Subcutaneous abdominal adipose tissue (tissue), 5 donors: ENCODE data around the gene MYOZ3.

ENCODE experiments used
- H3K27ac ChIP-seq: one replicate; pipeline ENCODE4 v1.7.0; 2013; ENCODE audit warnings: low read depth, mild to moderate bottlenecking, inconsistent platforms, low read length, moderate library complexity
- H3K27me3 ChIP-seq, 5 donors: one replicate each; pipeline ENCODE4 v1.7.0; 2013; ENCODE audit warnings: low read length in 5 of 5, inconsistent platforms in 1 of 5; ENCODE audit not compliant: control insufficient read depth in 5 of 5, insufficient read depth in 4 of 5
- H3K36me3 ChIP-seq, 5 donors: one replicate each; pipeline ENCODE4 v1.7.0; 2013; ENCODE audit warnings: low read length in 5 of 5; ENCODE audit not compliant: control insufficient read depth in 5 of 5, insufficient read depth in 5 of 5
- H3K4me1 ChIP-seq, 5 donors: one replicate each; pipeline ENCODE4 v1.7.0; 2013; ENCODE audit warnings: low read length in 5 of 5, mild to moderate bottlenecking in 3 of 5, moderate library complexity in 1 of 5; ENCODE audit not compliant: control insufficient read depth in 5 of 5, insufficient read depth in 5 of 5
- H3K4me3 ChIP-seq, 5 donors: one replicate each; pipeline ENCODE4 v1.7.0; 2013; ENCODE audit warnings: low read length in 5 of 5, low read depth in 1 of 5
- H3K9ac ChIP-seq, 5 donors: one replicate each; pipeline ENCODE4 v1.7.0; 2013; ENCODE audit warnings: low read length in 5 of 5, mild to moderate bottlenecking in 4 of 5, moderate library complexity in 3 of 5
- H3K9me3 ChIP-seq, 5 donors: one replicate each; pipeline ENCODE4 v1.7.0; 2013; ENCODE audit warnings: low read length in 5 of 5; ENCODE audit not compliant: control insufficient read depth in 5 of 5
- donor health status: healthy.
- donor health status: healthy.
- donor health status: healthy.
- donor health status: healthy.
- donor health status: healthy.

MYOZ3 gene

GRCh38 chr5:150618588-150619281 lies 42.3 kb upstream of the MYOZ3 start:
- no peak overlapping the region for H3K4me3 ChIP-seq
- H3K36me3 ChIP-seq, result no peaks in the 10 kb centered on the region
- H3K27ac ChIP-seq, result peak overlapping the region; percentile 45
- H3K4me1 ChIP-seq, result peaks cover 23 to 89% (median 60%) of the 10 kb centered on the region in 5 donors
- no peaks in the 10 kb centered on the region for H3K27me3 ChIP-seq
- H3K9ac ChIP-seq, result no peak overlapping the region
- H3K9me3 ChIP-seq, result no peaks in the 10 kb centered on the region

- Histone ChIP-seq H3K9ac (no peak overlapping the region), H3K9me3 (no peaks in the 10 kb centered on the region), H3K27ac (peak overlapping the region; percentile 50), H3K4me3 (no peak overlapping the region), H3K27me3 (no peaks in the 10 kb centered on the region), H3K36me3 (no peaks in the 10 kb centered on the region), H3K4me1 (peaks cover 18 to 87% (median 58%) of the 10 kb centered on the region in 5 donors)
These were observed 41.5 kb upstream of the MYOZ3 start for GRCh38 chr5:150619359-150620230.

- Histone ChIP-seq H3K9ac (no peak overlapping the region), H3K36me3 (no peaks in the 10 kb centered on the region), H3K27me3 (no peaks in the 10 kb centered on the region), H3K4me1 (peaks cover 6 to 85% (median 57%) of the 10 kb centered on the region in 5 donors), H3K27ac (peak overlapping the region; percentile 9), H3K9me3 (no peaks in the 10 kb centered on the region), H3K4me3 (no peak overlapping the region)
These were observed 39.8 kb upstream of the MYOZ3 start for GRCh38 chr5:150621301-150621700.

GRCh38 chr5:150622157-150622556 lies 38.9 kb upstream of the MYOZ3 start:
- no peaks in the 10 kb centered on the region for H3K36me3 ChIP-seq
- H3K4me3 ChIP-seq, result no peak overlapping the region
- H3K4me1 ChIP-seq, result peaks cover 11 to 87% (median 61%) of the 10 kb centered on the region in 5 donors
- no peak overlapping the region for H3K9ac ChIP-seq
- H3K27ac ChIP-seq, result peak overlapping the region; percentile 24
- H3K27me3 ChIP-seq, result no peaks in the 10 kb centered on the region
- no peaks in the 10 kb centered on the region for H3K9me3 ChIP-seq

GRCh38 chr5:150623152-150623877 lies 37.7 kb upstream of the MYOZ3 start:
- Histone ChIP-seq H3K9ac (peak overlapping the region in 1 of 5 donors; percentile 11), H3K36me3 (no peaks in the 10 kb centered on the region), H3K9me3 (no peaks in the 10 kb centered on the region), H3K4me1 (peaks cover 8 to 89% (median 68%) of the 10 kb centered on the region in 5 donors), H3K4me3 (peak overlapping the region in 4 of 5 donors; percentile 41 to 67 (median 49)), H3K27ac (peak overlapping the region; percentile 72), H3K27me3 (no peaks in the 10 kb centered on the region)

- Histone ChIP-seq H3K27me3 (no peaks in the 10 kb centered on the region), H3K9me3 (no peaks in the 10 kb centered on the region), H3K36me3 (no peaks in the 10 kb centered on the region), H3K4me3 (peak overlapping the region in 4 of 5 donors; percentile 41 to 67 (median 49)), H3K27ac (peak overlapping the region; percentile 72), H3K4me1 (peaks cover 7 to 84% (median 68%) of the 10 kb centered on the region in 5 donors), H3K9ac (peak overlapping the region in 4 of 5 donors; percentile 11 to 56 (median 34))
These were observed 37.2 kb upstream of the MYOZ3 start for GRCh38 chr5:150623878-150624216.

GRCh38 chr5:150624334-150625163 lies 36.5 kb upstream of the MYOZ3 start:
- peaks cover 7 to 77% (median 65%) of the 10 kb centered on the region in 5 donors for H3K4me1 ChIP-seq
- no peaks in the 10 kb centered on the region for H3K9me3 ChIP-seq
- H3K9ac ChIP-seq, result peak overlapping the region; percentile 56 to 97 (median 95)
- H3K27me3 ChIP-seq, result no peaks in the 10 kb centered on the region
- peak overlapping the region; percentile 94 for H3K27ac ChIP-seq
- peaks cover 0 to under 1% (median 0%) of the 10 kb centered on the region in 5 donors for H3K36me3 ChIP-seq
- H3K4me3 ChIP-seq, result peak overlapping the region; percentile 75 to 89 (median 81)

GRCh38 chr5:150625164-150625535 lies 35.9 kb upstream of the MYOZ3 start:
- Histone ChIP-seq H3K27me3 (no peaks in the 10 kb centered on the region), H3K4me1 (peaks cover 8 to 76% (median 61%) of the 10 kb centered on the region in 5 donors), H3K9ac (peak overlapping the region; percentile 42 to 97 (median 95)), H3K36me3 (peaks cover 0 to 6% (median 0%) of the 10 kb centered on the region in 5 donors), H3K4me3 (peak overlapping the region; percentile 75 to 89 (median 81)), H3K27ac (peak overlapping the region; percentile 94), H3K9me3 (no peaks in the 10 kb centered on the region)
